DND-41 (cell line): Measurements from ENCODE around the gene SLC18A2.

Experiments
- ATAC-seq: fragments of 200-7000 bp; cut with Tn5 transposase; 3 replicates; pipeline ENCODE4 v1.9.1; 2021; ENCODE audit warnings: low read depth; ENCODE audit not compliant: insufficient read depth
- DNase-seq: peaks from one replicate; pipeline ENCODE4 v3.0.0-alpha.2; 2020
- H2AFZ ChIP-seq: 2 replicates; pipeline ENCODE4 v1.6.0; 2012; ENCODE audit warnings: low read depth, low read length
- H3K27ac ChIP-seq: 2 replicates; pipeline ENCODE4 v1.5.1; 2012; ENCODE audit warnings: low read length, inconsistent platforms
- H3K27me3 ChIP-seq: fragments of 200-600 bp; sonication (generic); 2 replicates; pipeline ENCODE4 v1.6.0; 2012; ENCODE audit warnings: low read length, mild to moderate bottlenecking, inconsistent platforms; ENCODE audit not compliant: insufficient read depth, poor library complexity
- H3K36me3 ChIP-seq: 2 replicates; pipeline ENCODE4 v1.5.1; 2012; ENCODE audit warnings: low read length, inconsistent platforms; ENCODE audit not compliant: insufficient read depth
- H3K4me1 ChIP-seq: 2 replicates; pipeline ENCODE4 v1.5.1; 2012; ENCODE audit warnings: mild to moderate bottlenecking, low read length; ENCODE audit not compliant: insufficient read depth
- H3K4me2 ChIP-seq: 2 replicates; pipeline ENCODE4 v1.6.0; 2012; ENCODE audit warnings: mild to moderate bottlenecking, moderate library complexity, low read length, inconsistent platforms; ENCODE audit not compliant: insufficient read depth
- H3K4me3 ChIP-seq, 2 experiments: fragments of 200-600 bp in 1 of 2; shearing (Covaris generic) in 1 of 2; 2 replicates each; pipeline ENCODE4 v1.5.1; 2012 to 2016; ENCODE audit warnings: inconsistent platforms in 2 of 2, low read length in 2 of 2, mild to moderate bottlenecking in 2 of 2, low read depth in 1 of 2, moderate library complexity in 1 of 2
- H3K79me2 ChIP-seq: 2 replicates; pipeline ENCODE4 v1.6.0; 2012; ENCODE audit warnings: low read length, inconsistent platforms; ENCODE audit not compliant: insufficient read depth
- H3K9ac ChIP-seq: 2 replicates; pipeline ENCODE4 v1.6.0; 2012; ENCODE audit warnings: low read depth, mild to moderate bottlenecking, inconsistent platforms, low read length, moderate library complexity
- H3K9me3 ChIP-seq: 2 replicates; pipeline ENCODE4 v1.5.1; 2012; ENCODE audit warnings: low read length, moderate library complexity, mild to moderate bottlenecking, inconsistent platforms; ENCODE audit not compliant: insufficient read depth, severe bottlenecking
- H4K20me1 ChIP-seq: 2 replicates; pipeline ENCODE4 v1.6.0; 2012; ENCODE audit warnings: low read length; ENCODE audit not compliant: insufficient read depth
- EZH2 ChIP-seq: IDR thresholded peaks from 3 replicates; pipeline ENCODE4 v1.6.1; 2012; ENCODE audit warnings: borderline replicate concordance, low read depth, mild to moderate bottlenecking, moderate library complexity, low read length, inconsistent platforms; ENCODE audit not compliant: severe bottlenecking
- TF ChIP-seq, protein P1 (sequence below): IDR thresholded peaks from 2 replicates; pipeline ENCODE4 v1.5.1; 2012; ENCODE audit warnings: borderline replicate concordance, low read length, moderate library complexity, mild to moderate bottlenecking; ENCODE audit not compliant: poor library complexity, severe bottlenecking; ENCODE audit errors: extremely low read depth

The SLC18A2 gene

DNA sequence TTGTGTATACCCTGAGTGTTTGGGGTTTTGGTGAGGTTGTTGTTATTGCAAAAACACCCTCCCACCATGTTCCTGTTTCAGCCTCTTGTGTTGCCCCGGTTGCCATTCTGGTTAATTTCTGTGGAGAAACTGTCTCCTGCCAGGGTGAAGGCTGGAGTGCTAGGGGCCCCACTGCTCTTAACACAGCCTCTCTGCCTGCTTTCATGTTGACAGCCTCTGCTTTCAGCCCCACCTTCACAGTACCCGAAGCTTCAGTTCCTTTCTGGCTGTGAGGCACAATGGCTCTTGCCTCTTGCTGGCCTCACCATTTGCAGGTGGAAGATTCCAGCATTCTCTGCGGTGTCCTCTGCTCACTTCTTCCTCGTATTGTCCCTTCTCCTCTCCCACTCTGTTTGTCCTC, 19.2 kb downstream of the SLC18A2 start:
- DNase-seq (no peak), ATAC-seq (no peak)
- Histone ChIP-seq H3K36me3 (no peaks in the 10 kb centered on the region), H3K9me3 (no peaks in the 10 kb centered on the region), H4K20me1 (no peaks in the 10 kb centered on the region), H3K27me3 (no peaks in the 10 kb centered on the region), H3K4me1 (no peaks in the 10 kb centered on the region), H3K79me2 (no peaks in the 10 kb centered on the region), H3K4me2 (no peak overlapping the region), H3K4me3 (no peak overlapping the region), H3K27ac (no peak overlapping the region), H2AFZ (no peak overlapping the region), H3K9ac (no peak overlapping the region)
- TF ChIP-seq, protein P1, sequence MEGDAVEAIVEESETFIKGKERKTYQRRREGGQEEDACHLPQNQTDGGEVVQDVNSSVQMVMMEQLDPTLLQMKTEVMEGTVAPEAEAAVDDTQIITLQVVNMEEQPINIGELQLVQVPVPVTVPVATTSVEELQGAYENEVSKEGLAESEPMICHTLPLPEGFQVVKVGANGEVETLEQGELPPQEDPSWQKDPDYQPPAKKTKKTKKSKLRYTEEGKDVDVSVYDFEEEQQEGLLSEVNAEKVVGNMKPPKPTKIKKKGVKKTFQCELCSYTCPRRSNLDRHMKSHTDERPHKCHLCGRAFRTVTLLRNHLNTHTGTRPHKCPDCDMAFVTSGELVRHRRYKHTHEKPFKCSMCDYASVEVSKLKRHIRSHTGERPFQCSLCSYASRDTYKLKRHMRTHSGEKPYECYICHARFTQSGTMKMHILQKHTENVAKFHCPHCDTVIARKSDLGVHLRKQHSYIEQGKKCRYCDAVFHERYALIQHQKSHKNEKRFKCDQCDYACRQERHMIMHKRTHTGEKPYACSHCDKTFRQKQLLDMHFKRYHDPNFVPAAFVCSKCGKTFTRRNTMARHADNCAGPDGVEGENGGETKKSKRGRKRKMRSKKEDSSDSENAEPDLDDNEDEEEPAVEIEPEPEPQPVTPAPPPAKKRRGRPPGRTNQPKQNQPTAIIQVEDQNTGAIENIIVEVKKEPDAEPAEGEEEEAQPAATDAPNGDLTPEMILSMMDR, result no peak
- TF ChIP-seq EZH2, result no peak

DNA sequence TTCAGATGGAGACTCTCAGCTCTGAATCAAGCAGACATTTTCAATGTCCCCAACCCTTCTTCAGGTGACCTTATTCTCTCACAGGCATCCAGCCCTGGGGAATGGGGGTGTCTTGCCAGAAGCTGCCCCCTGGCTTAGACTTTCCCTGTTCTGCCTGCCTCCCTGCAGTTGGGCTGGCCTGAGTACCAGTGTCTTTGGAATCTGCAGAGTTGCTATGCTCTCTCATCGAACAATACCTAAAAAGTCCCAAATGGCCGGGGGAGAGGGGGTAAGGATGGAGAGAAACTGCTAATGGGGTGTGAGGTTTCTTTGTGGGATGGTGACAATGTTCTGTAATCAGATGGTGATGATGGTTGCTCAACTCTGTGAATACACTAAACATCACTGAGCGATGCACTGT, 20.6 kb downstream of the SLC18A2 start:
- no peak overlapping the region for H3K9ac ChIP-seq
- H3K4me3 ChIP-seq, result no peak overlapping the region
- H2AFZ ChIP-seq, result no peak overlapping the region
- no peak overlapping the region for H3K27ac ChIP-seq
- H3K27me3 ChIP-seq, result no peaks in the 10 kb centered on the region
- TF ChIP-seq EZH2, result no peak
- TF ChIP-seq, protein P1, result no peak
- H3K79me2 ChIP-seq, result no peaks in the 10 kb centered on the region
- H3K9me3 ChIP-seq, result no peaks in the 10 kb centered on the region
- H3K36me3 ChIP-seq, result no peaks in the 10 kb centered on the region
- no peaks in the 10 kb centered on the region for H4K20me1 ChIP-seq
- no peak overlapping the region for H3K4me2 ChIP-seq
- no peak for DNase-seq
- no peaks in the 10 kb centered on the region for H3K4me1 ChIP-seq
- ATAC-seq, result no peak

DNA sequence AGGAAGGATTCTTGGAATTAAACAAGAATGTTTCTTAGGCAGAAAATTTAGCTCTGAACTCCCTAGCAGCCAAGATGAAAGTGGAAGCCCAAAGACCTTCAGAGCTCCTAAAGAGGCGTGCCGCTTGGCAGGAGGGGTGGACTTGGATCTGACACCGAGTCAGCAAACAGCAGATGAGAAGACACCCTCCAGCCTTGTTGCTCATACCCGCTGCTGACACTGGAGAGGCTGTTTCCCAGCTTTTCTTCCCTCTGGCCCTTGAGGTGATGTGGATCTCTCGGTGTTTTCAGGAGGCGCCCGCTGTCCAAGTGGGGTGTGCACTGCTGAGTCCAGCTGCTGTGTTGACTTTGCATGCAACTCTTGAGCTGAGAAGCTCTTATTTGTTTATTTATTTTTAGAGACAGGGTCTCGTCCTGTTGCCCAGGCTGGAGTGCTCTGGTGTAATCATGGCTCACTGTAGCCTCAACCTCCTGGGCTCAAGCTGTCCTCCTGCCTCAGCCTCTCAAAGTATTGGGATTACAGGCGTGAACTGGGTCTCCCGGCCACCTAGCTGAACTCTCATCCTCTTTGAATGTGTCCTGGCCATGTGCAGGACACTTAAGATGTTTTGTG, 21.5 kb downstream of the SLC18A2 start:
- Histone ChIP-seq H3K4me3 (no peak overlapping the region), H2AFZ (no peak overlapping the region), H3K27ac (no peak overlapping the region), H3K79me2 (no peaks in the 10 kb centered on the region), H3K4me2 (no peak overlapping the region), H3K4me1 (no peaks in the 10 kb centered on the region), H4K20me1 (no peaks in the 10 kb centered on the region), H3K27me3 (no peaks in the 10 kb centered on the region), H3K9me3 (no peaks in the 10 kb centered on the region), H3K9ac (no peak overlapping the region), H3K36me3 (no peaks in the 10 kb centered on the region)
- no peak for DNase-seq
- TF ChIP-seq EZH2, result no peak
- TF ChIP-seq, protein P1, result no peak
- ATAC-seq, result no peak

DNA sequence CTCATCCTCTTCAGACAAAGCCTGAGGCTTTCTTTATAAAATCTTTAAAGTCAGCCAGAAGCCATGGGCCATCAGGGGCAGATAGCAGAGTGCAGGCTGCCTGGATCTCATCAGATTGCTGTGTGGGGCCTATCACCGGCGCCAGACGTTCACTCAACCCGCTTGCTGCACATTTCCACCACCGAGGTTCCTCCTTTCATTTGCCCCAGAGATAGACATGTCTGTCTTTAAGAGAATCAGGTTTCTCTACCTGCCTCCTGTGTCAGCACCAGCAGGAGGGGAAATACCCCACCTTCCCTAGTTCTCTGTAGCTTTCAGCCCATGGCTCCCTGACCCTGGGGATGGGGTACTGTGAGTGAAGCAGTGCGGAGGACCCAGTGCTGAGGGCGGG, 22.0 kb downstream of the SLC18A2 start:
- no peak overlapping the region for H3K4me2 ChIP-seq
- H3K9ac ChIP-seq, result no peak overlapping the region
- H3K36me3 ChIP-seq, result no peaks in the 10 kb centered on the region
- H3K9me3 ChIP-seq, result no peaks in the 10 kb centered on the region
- TF ChIP-seq, protein P1, result no peak
- TF ChIP-seq EZH2, result no peak
- no peak overlapping the region for H3K4me3 ChIP-seq
- no peak overlapping the region for H3K27ac ChIP-seq
- no peaks in the 10 kb centered on the region for H3K4me1 ChIP-seq
- no peak overlapping the region for H2AFZ ChIP-seq
- ATAC-seq (no peak), DNase-seq (no peak)
- no peaks in the 10 kb centered on the region for H3K79me2 ChIP-seq
- H3K27me3 ChIP-seq, result no peaks in the 10 kb centered on the region
- no peaks in the 10 kb centered on the region for H4K20me1 ChIP-seq
